ENCODE measurements around the gene MYCBPAP.

MYCBPAP gene

GRCh38 chr17:50483266-50483665 is 25.0 kb upstream of the MYCBPAP start:
- Histone ChIP-seq H3K27ac (ENCODE audit: low read depth, low read length) (peak overlapping the region; percentile 37), H3K4me1 (ENCODE audit: control insufficient read depth, insufficient read depth, low read length) (peaks cover 6% of the 10 kb centered on the region), H3K9ac (ENCODE audit: low read length) (no peak overlapping the region)

GRCh38 chr17:50484386-50485155 is 23.7 kb upstream of the MYCBPAP start:
- H3K27me3 ChIP-seq (ENCODE audit: control insufficient read depth, insufficient read depth, low read length): no peaks in the 10 kb centered on the region
- no peak overlapping the region for H3K9ac ChIP-seq (ENCODE audit: low read length)
- no peak overlapping the region for H3K27ac ChIP-seq (ENCODE audit: low read depth, low read length)
- H3K4me1 ChIP-seq (ENCODE audit: control insufficient read depth, insufficient read depth, low read length): peaks cover 6% of the 10 kb centered on the region
- H3K36me3 ChIP-seq (ENCODE audit: control insufficient read depth, insufficient read depth, low read length): peaks cover 17% of the 10 kb centered on the region
- no peak overlapping the region for H3K4me3 ChIP-seq (ENCODE audit: low read length)

More at GRCh38 chr17:50483266-50483665, 25.0 kb upstream of the MYCBPAP start:
- no peaks in the 10 kb centered on the region for H3K27me3 ChIP-seq (ENCODE audit: control insufficient read depth, insufficient read depth, low read length)
- peaks cover 17% of the 10 kb centered on the region for H3K36me3 ChIP-seq (ENCODE audit: control insufficient read depth, insufficient read depth, low read length)
- H3K4me3 ChIP-seq (ENCODE audit: low read length): no peak overlapping the region

- Histone ChIP-seq H3K4me3 (ENCODE audit: low read length) (no peak overlapping the region), H3K4me1 (ENCODE audit: control insufficient read depth, insufficient read depth, low read length) (peaks cover 2% of the 10 kb centered on the region), H3K27ac (ENCODE audit: low read depth, low read length) (no peak overlapping the region), H3K27me3 (ENCODE audit: control insufficient read depth, insufficient read depth, low read length) (no peaks in the 10 kb centered on the region), H3K9ac (ENCODE audit: low read length) (no peak overlapping the region), H3K36me3 (ENCODE audit: control insufficient read depth, insufficient read depth, low read length) (peaks cover 14% of the 10 kb centered on the region)
Observed at GRCh38 chr17:50487213-50488096, 20.8 kb upstream of the MYCBPAP start.

- no peak overlapping the region for H3K9ac ChIP-seq (ENCODE audit: low read length)
- H3K27ac ChIP-seq (ENCODE audit: low read depth, low read length): no peak overlapping the region
- no peaks in the 10 kb centered on the region for H3K27me3 ChIP-seq (ENCODE audit: control insufficient read depth, insufficient read depth, low read length)
- H3K4me3 ChIP-seq (ENCODE audit: low read length): no peak overlapping the region
- H3K4me1 ChIP-seq (ENCODE audit: control insufficient read depth, insufficient read depth, low read length): no peaks in the 10 kb centered on the region
- peaks cover 7% of the 10 kb centered on the region for H3K36me3 ChIP-seq (ENCODE audit: control insufficient read depth, insufficient read depth, low read length)
Observed at GRCh38 chr17:50488880-50489279, 19.4 kb upstream of the MYCBPAP start.

GRCh38 chr17:50491505-50491904 is 16.7 kb upstream of the MYCBPAP start:
- H3K4me3 ChIP-seq (ENCODE audit: low read length): no peak overlapping the region
- H3K27me3 ChIP-seq (ENCODE audit: control insufficient read depth, insufficient read depth, low read length): no peaks in the 10 kb centered on the region
- H3K36me3 ChIP-seq (ENCODE audit: control insufficient read depth, insufficient read depth, low read length): no peaks in the 10 kb centered on the region
- H3K27ac ChIP-seq (ENCODE audit: low read depth, low read length): no peak overlapping the region
- H3K9ac ChIP-seq (ENCODE audit: low read length): no peak overlapping the region
- no peaks in the 10 kb centered on the region for H3K4me1 ChIP-seq (ENCODE audit: control insufficient read depth, insufficient read depth, low read length)

- H3K4me1 ChIP-seq (ENCODE audit: control insufficient read depth, insufficient read depth, low read length): no peaks in the 10 kb centered on the region
- no peak overlapping the region for H3K9ac ChIP-seq (ENCODE audit: low read length)
- no peak overlapping the region for H3K4me3 ChIP-seq (ENCODE audit: low read length)
- H3K36me3 ChIP-seq (ENCODE audit: control insufficient read depth, insufficient read depth, low read length): no peaks in the 10 kb centered on the region
- H3K27me3 ChIP-seq (ENCODE audit: control insufficient read depth, insufficient read depth, low read length): no peaks in the 10 kb centered on the region
- no peak overlapping the region for H3K27ac ChIP-seq (ENCODE audit: low read depth, low read length)
Observed at GRCh38 chr17:50492214-50492613, 16.0 kb upstream of the MYCBPAP start.

- no peak overlapping the region for H3K9ac ChIP-seq (ENCODE audit: low read length)
- no peak overlapping the region for H3K4me3 ChIP-seq (ENCODE audit: low read length)
- no peaks in the 10 kb centered on the region for H3K27me3 ChIP-seq (ENCODE audit: control insufficient read depth, insufficient read depth, low read length)
- H3K27ac ChIP-seq (ENCODE audit: low read depth, low read length): no peak overlapping the region
- H3K4me1 ChIP-seq (ENCODE audit: control insufficient read depth, insufficient read depth, low read length): no peaks in the 10 kb centered on the region
- no peaks in the 10 kb centered on the region for H3K36me3 ChIP-seq (ENCODE audit: control insufficient read depth, insufficient read depth, low read length)
Observed at GRCh38 chr17:50493744-50494143, 14.5 kb upstream of the MYCBPAP start.

- Histone ChIP-seq H3K4me1 (ENCODE audit: control insufficient read depth, insufficient read depth, low read length) (no peaks in the 10 kb centered on the region), H3K27me3 (ENCODE audit: control insufficient read depth, insufficient read depth, low read length) (no peaks in the 10 kb centered on the region), H3K36me3 (ENCODE audit: control insufficient read depth, insufficient read depth, low read length) (no peaks in the 10 kb centered on the region), H3K9ac (ENCODE audit: low read length) (no peak overlapping the region), H3K4me3 (ENCODE audit: low read length) (no peak overlapping the region), H3K27ac (ENCODE audit: low read depth, low read length) (no peak overlapping the region)
Observed at GRCh38 chr17:50495217-50495823, 12.9 kb upstream of the MYCBPAP start.

GRCh38 chr17:50495918-50496317 is 12.3 kb upstream of the MYCBPAP start:
- no peak overlapping the region for H3K4me3 ChIP-seq (ENCODE audit: low read length)
- no peaks in the 10 kb centered on the region for H3K27me3 ChIP-seq (ENCODE audit: control insufficient read depth, insufficient read depth, low read length)
- no peaks in the 10 kb centered on the region for H3K36me3 ChIP-seq (ENCODE audit: control insufficient read depth, insufficient read depth, low read length)
- H3K4me1 ChIP-seq (ENCODE audit: control insufficient read depth, insufficient read depth, low read length): no peaks in the 10 kb centered on the region
- no peak overlapping the region for H3K27ac ChIP-seq (ENCODE audit: low read depth, low read length)
- no peak overlapping the region for H3K9ac ChIP-seq (ENCODE audit: low read length)

GRCh38 chr17:50498021-50498874 is 10.0 kb upstream of the MYCBPAP start:
- Histone ChIP-seq H3K9ac (ENCODE audit: low read length) (no peak overlapping the region), H3K27ac (ENCODE audit: low read depth, low read length) (no peak overlapping the region), H3K4me3 (ENCODE audit: low read length) (no peak overlapping the region), H3K36me3 (ENCODE audit: control insufficient read depth, insufficient read depth, low read length) (no peaks in the 10 kb centered on the region), H3K4me1 (ENCODE audit: control insufficient read depth, insufficient read depth, low read length) (no peaks in the 10 kb centered on the region), H3K27me3 (ENCODE audit: control insufficient read depth, insufficient read depth, low read length) (no peaks in the 10 kb centered on the region)

GRCh38 chr17:50499270-50499669 is 9.0 kb upstream of the MYCBPAP start:
- no peaks in the 10 kb centered on the region for H3K36me3 ChIP-seq (ENCODE audit: control insufficient read depth, insufficient read depth, low read length)
- no peak overlapping the region for H3K9ac ChIP-seq (ENCODE audit: low read length)
- no peaks in the 10 kb centered on the region for H3K4me1 ChIP-seq (ENCODE audit: control insufficient read depth, insufficient read depth, low read length)
- H3K27ac ChIP-seq (ENCODE audit: low read depth, low read length): no peak overlapping the region
- no peaks in the 10 kb centered on the region for H3K27me3 ChIP-seq (ENCODE audit: control insufficient read depth, insufficient read depth, low read length)
- no peak overlapping the region for H3K4me3 ChIP-seq (ENCODE audit: low read length)

- Histone ChIP-seq H3K4me3 (ENCODE audit: low read length) (no peak overlapping the region), H3K9ac (ENCODE audit: low read length) (no peak overlapping the region), H3K27ac (ENCODE audit: low read depth, low read length) (no peak overlapping the region), H3K36me3 (ENCODE audit: control insufficient read depth, insufficient read depth, low read length) (no peaks in the 10 kb centered on the region), H3K4me1 (ENCODE audit: control insufficient read depth, insufficient read depth, low read length) (no peaks in the 10 kb centered on the region), H3K27me3 (ENCODE audit: control insufficient read depth, insufficient read depth, low read length) (no peaks in the 10 kb centered on the region)
Observed at GRCh38 chr17:50499721-50500120, 8.5 kb upstream of the MYCBPAP start.
